ENCODE results near the gene DAGLB. TPM values are rescaled to one million over a fixed set of nuclear protein-coding genes. Genes with fewer than 3 reads are reported as not detected.
"Not testable (repeated sequence)": the region's sequence is repeated elsewhere in the genome, so short reads cannot be mapped to it uniquely, and the experiment has no call there.

DAGLB gene
- total and polyA plus RNA-seq, 7 experiments from 2014 or later: 10.5 to 44.3 (median 37.7) TPM

GRCh38 chr7:6453734-6454133 is 6.0 kb upstream of the DAGLB start:
- Histone ChIP-seq H3K4me3 (ENCODE audit: low read length) (no peak overlapping the region), H3K36me3 (ENCODE audit: control insufficient read depth in 2 of 3, insufficient read depth in 3 of 3, low read length in 3 of 3) (no peaks in the 10 kb centered on the region), H3K27me3 (ENCODE audit: control insufficient read depth in 2 of 2, insufficient read depth in 2 of 2, low read length in 2 of 2) (no peaks in the 10 kb centered on the region), H3K4me1 (ENCODE audit: control insufficient read depth in 2 of 2, insufficient read depth in 2 of 2, low read length in 2 of 2) (no peaks in the 10 kb centered on the region), H3K27ac (ENCODE audit: low read depth, low read length) (no peak overlapping the region), H3K9me3 (ENCODE audit: control insufficient read depth in 2 of 3, low read length in 3 of 3) (no peaks in the 10 kb centered on the region)
- Mint-ChIP-seq H3K9me3 (no peaks in the 10 kb centered on the region), H3K4me1 (peaks cover 0 to 9% (median 4%) of the 10 kb centered on the region in 7 donors), H3K27ac (no peak overlapping the region), H3K36me3 (no peaks in the 10 kb centered on the region), H3K4me3 (no peak overlapping the region), H3K27me3 (no peaks in the 10 kb centered on the region)
- intact Hi-C loops (cut with micrococcal nuclease): no loop called here
- DNase-seq (no peak), ATAC-seq (no peak)
- ChIA-PET POLR2A (interaction anchor here (0.5 kb wide), 1 partner anchor 250 kb away, joined by 3 read pairs; no protein-coding TSS in a partner anchor), CTCF (no interaction called here)

GRCh38 chr7:6451224-6451705 is 3.5 kb upstream of the DAGLB start:
- Histone ChIP-seq H3K4me1 (ENCODE audit: control insufficient read depth in 2 of 2, insufficient read depth in 2 of 2, low read length in 2 of 2) (peaks cover 7 to 8% of the 10 kb centered on the region in 2 donors), H3K36me3 (ENCODE audit: control insufficient read depth in 2 of 3, insufficient read depth in 3 of 3, low read length in 3 of 3) (peaks cover 0 to 6% (median 0%) of the 10 kb centered on the region in 3 experiments), H3K9me3 (ENCODE audit: control insufficient read depth in 2 of 3, low read length in 3 of 3) (no peaks in the 10 kb centered on the region), H3K4me3 (ENCODE audit: low read length) (no peak overlapping the region), H3K27ac (ENCODE audit: low read depth, low read length) (no peak overlapping the region), H3K27me3 (ENCODE audit: control insufficient read depth in 2 of 2, insufficient read depth in 2 of 2, low read length in 2 of 2) (no peaks in the 10 kb centered on the region)
- H3K9me3 Mint-ChIP-seq: peaks cover 0 to 6% (median 0%) of the 10 kb centered on the region in 11 donors
- H3K4me1 Mint-ChIP-seq: peaks cover 5 to 25% (median 13%) of the 10 kb centered on the region in 7 donors
- no peak for ATAC-seq
- POLR2A ChIA-PET: no interaction called here
- intact Hi-C loops (cut with micrococcal nuclease): no loop called here
- peaks cover 0 to 3% (median 0%) of the 10 kb centered on the region in 5 donors for H3K27me3 Mint-ChIP-seq
- CTCF ChIA-PET: no interaction called here
- no peak for DNase-seq
- H3K36me3 Mint-ChIP-seq: peaks cover 0 to 5% (median 0%) of the 10 kb centered on the region in 5 donors
- no peak overlapping the region for H3K27ac Mint-ChIP-seq
- peak overlapping the region in 3 of 10 donors; percentile 25 to 62 (median 44) for H3K4me3 Mint-ChIP-seq

- POLR2A ChIA-PET, CTCF ChIA-PET: not testable (repeated sequence)
- peak overlapping the region in 1 of 10 donors; percentile 61 for H3K4me3 Mint-ChIP-seq
These were observed 2.8 kb upstream of the DAGLB start for GRCh38 chr7:6450591-6450990.

GRCh38 chr7:6449884-6450283 is 2.1 kb upstream of the DAGLB start:
- H3K27ac ChIP-seq (ENCODE audit: low read depth, low read length); H3K27me3 ChIP-seq (ENCODE audit: control insufficient read depth in 2 of 2, insufficient read depth in 2 of 2, low read length in 2 of 2); ATAC-seq; DNase-seq; H3K9me3 ChIP-seq (ENCODE audit: control insufficient read depth in 2 of 3, low read length in 3 of 3); H3K27me3 Mint-ChIP-seq; POLR2A ChIA-PET; CTCF ChIA-PET; H3K4me3 ChIP-seq (ENCODE audit: low read length); H3K9me3 Mint-ChIP-seq: not testable (repeated sequence)
- Mint-ChIP-seq H3K4me1 (peaks cover 17 to 37% (median 25%) of the 10 kb centered on the region in 7 donors), H3K36me3 (peaks cover 0 to 10% (median 7%) of the 10 kb centered on the region in 5 donors), H3K27ac (peak overlapping the region in 1 of 9 donors; percentile 67), H3K4me3 (peak overlapping the region in 1 of 10 donors; percentile 24)
- intact Hi-C loops (cut with micrococcal nuclease): loop anchor here (2.0 to 5.0 kb wide), 4 partner anchors 127 to 1191 kb away; partner anchors contain the start of genes C1GALT1 (in 1 of the 2), UMAD1 (in 1 of the 2), ZDHHC4 (in 1 of the 2) and ZNF12 (in 1 of the 2)
- Histone ChIP-seq H3K4me1 (ENCODE audit: control insufficient read depth in 2 of 2, insufficient read depth in 2 of 2, low read length in 2 of 2) (peaks cover 8 to 16% of the 10 kb centered on the region in 2 donors), H3K36me3 (ENCODE audit: control insufficient read depth in 2 of 3, insufficient read depth in 3 of 3, low read length in 3 of 3) (peaks cover 0 to 13% (median 0%) of the 10 kb centered on the region in 3 experiments)

More at GRCh38 chr7:6450591-6450990, 2.8 kb upstream of the DAGLB start:
- DNase-seq; ATAC-seq; H3K27me3 Mint-ChIP-seq; H3K27ac ChIP-seq (ENCODE audit: low read depth, low read length); H3K4me3 ChIP-seq (ENCODE audit: low read length); H3K36me3 ChIP-seq (ENCODE audit: control insufficient read depth in 2 of 3, insufficient read depth in 3 of 3, low read length in 3 of 3); H3K9me3 ChIP-seq (ENCODE audit: control insufficient read depth in 2 of 3, low read length in 3 of 3); intact Hi-C loops (cut with micrococcal nuclease); H3K27ac Mint-ChIP-seq; H3K27me3 ChIP-seq (ENCODE audit: control insufficient read depth in 2 of 2, insufficient read depth in 2 of 2, low read length in 2 of 2); H3K9me3 Mint-ChIP-seq; H3K36me3 Mint-ChIP-seq: not testable (repeated sequence)
- H3K4me1 ChIP-seq (ENCODE audit: control insufficient read depth in 2 of 2, insufficient read depth in 2 of 2, low read length in 2 of 2): peaks cover 8 to 12% of the 10 kb centered on the region in 2 donors
- H3K4me1 Mint-ChIP-seq: peaks cover 10 to 30% (median 17%) of the 10 kb centered on the region in 7 donors

- Histone ChIP-seq H3K4me3 (ENCODE audit: low read length) (no peak overlapping the region), H3K36me3 (ENCODE audit: control insufficient read depth in 2 of 3, insufficient read depth in 3 of 3, low read length in 3 of 3) (peaks cover 0 to 21% (median 1%) of the 10 kb centered on the region in 3 experiments), H3K9me3 (ENCODE audit: control insufficient read depth in 2 of 3, low read length in 3 of 3) (no peaks in the 10 kb centered on the region), H3K4me1 (ENCODE audit: control insufficient read depth in 2 of 2, insufficient read depth in 2 of 2, low read length in 2 of 2) (peaks cover 8 to 16% of the 10 kb centered on the region in 2 donors), H3K27ac (ENCODE audit: low read depth, low read length) (no peak overlapping the region), H3K27me3 (ENCODE audit: control insufficient read depth in 2 of 2, insufficient read depth in 2 of 2, low read length in 2 of 2) (no peaks in the 10 kb centered on the region)
- Mint-ChIP-seq H3K27ac (peak overlapping the region; percentile 23 to 95 (median 69)), H3K9me3 (peaks cover 0 to 6% (median 0%) of the 10 kb centered on the region in 11 donors), H3K36me3 (peaks cover 0 to 13% (median 11%) of the 10 kb centered on the region in 5 donors), H3K27me3 (peaks cover 0 to 3% (median 0%) of the 10 kb centered on the region in 5 donors), H3K4me3 (peak overlapping the region; percentile 49 to 97 (median 68)), H3K4me1 (peaks cover 19 to 42% (median 31%) of the 10 kb centered on the region in 7 donors)
- ATAC-seq (no peak), DNase-seq (no peak)
- ChIA-PET CTCF (interaction anchor here (0.7 kb wide), 1 partner anchor 932 kb away, joined by 3 read pairs; no protein-coding TSS in a partner anchor), POLR2A (interaction anchor here (1.3 to 4.4 kb wide), 3 partner anchors 11 to 99 kb away, joined by 3 to 46 read pairs (median 13); no protein-coding TSS in a partner anchor)
- intact Hi-C loops (cut with micrococcal nuclease): loop anchor here (1.0 to 5.0 kb wide), 5 partner anchors 128 to 1192 kb away; partner anchors contain the start of genes AIMP2 (in 1 of the 2), C1GALT1 (in 1 of the 2), PMS2 (in 1 of the 2) and UMAD1 (in 1 of the 2)
These were observed 1.3 kb upstream of the DAGLB start for GRCh38 chr7:6448943-6449543.

GRCh38 chr7:6446838-6447580 is 745 bp downstream of the DAGLB start:
- Histone ChIP-seq H3K27me3 (ENCODE audit: control insufficient read depth in 2 of 2, insufficient read depth in 2 of 2, low read length in 2 of 2) (no peaks in the 10 kb centered on the region), H3K36me3 (ENCODE audit: control insufficient read depth in 2 of 3, insufficient read depth in 3 of 3, low read length in 3 of 3) (peaks cover 0 to 33% (median 4%) of the 10 kb centered on the region in 3 experiments), H3K27ac (ENCODE audit: low read depth, low read length) (peak overlapping the region; percentile 80), H3K9me3 (ENCODE audit: control insufficient read depth in 2 of 3, low read length in 3 of 3) (no peaks in the 10 kb centered on the region), H3K4me1 (ENCODE audit: control insufficient read depth in 2 of 2, insufficient read depth in 2 of 2, low read length in 2 of 2) (peaks cover 8 to 16% of the 10 kb centered on the region in 2 donors), H3K4me3 (ENCODE audit: low read length) (peak overlapping the region; percentile 87)
- POLR2A ChIA-PET: interaction anchor here (0.8 to 4.4 kb wide), 7 partner anchors 9 to 632 kb away, joined by 3 to 46 read pairs (median 3); no protein-coding TSS in a partner anchor
- Mint-ChIP-seq H3K36me3 (peaks cover 5 to 25% (median 22%) of the 10 kb centered on the region in 5 donors), H3K9me3 (peaks cover 0 to 6% (median 0%) of the 10 kb centered on the region in 11 donors), H3K4me3 (peak overlapping the region; percentile 92 to 99 (median 96)), H3K27ac (peak overlapping the region; percentile 95 to 98 (median 95)), H3K27me3 (peaks cover 0 to 3% (median 0%) of the 10 kb centered on the region in 5 donors), H3K4me1 (peaks cover 32 to 57% (median 46%) of the 10 kb centered on the region in 7 donors)
- CTCF ChIA-PET: interaction anchor here (2.3 kb wide), 1 partner anchor 10 kb away, joined by 12 read pairs; no protein-coding TSS in a partner anchor
- ATAC-seq (peak; percentile 44), DNase-seq (peak in 8 of 9 donors; percentile 17 to 45 (median 27))
- intact Hi-C loops (cut with micrococcal nuclease): loop anchor here (1.0 to 5.0 kb wide), 3 partner anchors 12 to 735 kb away; partner anchors contain the start of genes C1GALT1 (in 1 of the 2) and ZDHHC4 (in 1 of the 2)
